HCT116 (cell line): ENCODE measurements around the gene ADGRA1.

ENCODE experiments used
- CEBPB ChIP-seq: IDR thresholded peaks from 2 replicates; pipeline ENCODE4 v1.6.1; 2012; ENCODE audit warnings: low read depth
- CTCF ChIP-seq, 3 experiments: fragments of 200-600 bp in 1 of 3; sonication (generic) in 1 of 3; IDR thresholded peaks in 2 of 3; conservative IDR thresholded peaks in 1 of 3; 2 replicates each; pipeline ENCODE4 v1.5.1; 2012 to 2017; ENCODE audit warnings: low read depth in 2 of 3, low read length in 2 of 3, antibody characterized with exemption in 1 of 3, borderline replicate concordance in 1 of 3, control low read depth in 1 of 3, mild to moderate bottlenecking in 1 of 3, mixed read lengths in 1 of 3, mixed run types in 1 of 3, moderate library complexity in 1 of 3; ENCODE audit not compliant: insufficient read depth in 1 of 3
- EZH2phosphoT487 ChIP-seq: fragments of 200-600 bp; IDR thresholded peaks from 2 replicates; pipeline ENCODE4 v1.6.1; 2018; ENCODE audit warnings: antibody characterized with exemption, borderline replicate concordance
- MAX ChIP-seq: IDR thresholded peaks from 2 replicates; pipeline ENCODE4 v1.6.1; 2012
- POLR2A ChIP-seq: IDR thresholded peaks from 2 replicates; pipeline ENCODE4 v1.7.0; 2011; ENCODE audit warnings: borderline replicate concordance; ENCODE audit not compliant: insufficient read depth, insufficient read length; ENCODE audit errors: extremely low read depth
- POLR2AphosphoS5 ChIP-seq: IDR thresholded peaks from 2 replicates; pipeline ENCODE4 v1.6.1; 2011; ENCODE audit warnings: mild to moderate bottlenecking, low read depth, low read length, moderate library complexity
- RAD21 ChIP-seq: IDR thresholded peaks from 2 replicates; pipeline ENCODE4 v1.6.1; 2012; ENCODE audit warnings: low read depth, mild to moderate bottlenecking
- SIN3A ChIP-seq: IDR thresholded peaks from 2 replicates; pipeline ENCODE4 v1.6.1; 2012; ENCODE audit warnings: low read depth
- TCF7L2 ChIP-seq: IDR thresholded peaks from 2 replicates; pipeline ENCODE4 v1.7.0; 2011; ENCODE audit warnings: borderline replicate concordance, inconsistent platforms; ENCODE audit not compliant: insufficient read depth, insufficient read length; ENCODE audit errors: extremely low read depth
- TF ChIP-seq, protein P1 (sequence below): IDR thresholded peaks from 2 replicates; pipeline ENCODE4 v1.6.1; 2012; ENCODE audit warnings: low read depth

DNA sequence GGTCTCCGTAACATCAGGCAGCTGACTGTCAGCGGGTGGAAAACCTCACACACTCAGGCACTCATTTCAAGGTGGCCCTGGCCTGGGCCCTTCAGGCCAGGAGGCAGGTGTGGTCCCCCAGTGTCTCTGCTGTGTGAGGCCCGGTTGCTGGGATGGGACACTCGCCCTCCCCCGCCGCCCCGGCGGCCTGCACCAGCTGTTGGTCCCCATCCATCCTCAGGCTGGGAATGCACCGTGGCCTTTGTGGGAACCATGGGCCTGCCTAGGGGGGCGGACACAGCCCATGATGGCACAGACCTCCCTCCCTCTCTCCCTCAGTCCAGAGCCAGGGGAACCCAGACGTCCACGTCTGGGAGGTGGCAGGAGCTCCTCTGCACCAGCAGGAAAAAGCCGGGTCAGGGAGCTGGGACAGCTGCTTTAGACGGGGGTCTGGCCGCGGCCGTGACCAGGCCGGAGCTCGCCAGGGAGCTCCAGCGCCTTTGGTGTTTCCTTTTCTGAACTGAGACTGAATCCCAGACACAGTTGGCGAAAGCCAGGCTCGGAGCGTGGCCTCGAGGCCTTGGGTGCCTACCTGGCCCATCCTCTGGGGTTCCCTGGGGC lies 15.7 kb downstream of the ADGRA1 start:
- no peak for TF ChIP-seq CTCF (IDR thresholded peaks at IDR 0.05 in 2 of 3, conservative IDR thresholded peaks at IDR 0.05 in 1 of 3; ENCODE audit: borderline replicate concordance in 1 of 3, insufficient read depth in 1 of 3, low read depth in 2 of 3, low read length in 2 of 3)
- no peak for TF ChIP-seq POLR2AphosphoS5
- no peak for TF ChIP-seq POLR2A
- TF ChIP-seq TCF7L2 = no peak
- TF ChIP-seq SIN3A = no peak
- TF ChIP-seq RAD21 = no peak
- no peak for TF ChIP-seq MAX
- TF ChIP-seq CEBPB = no peak
- no peak for TF ChIP-seq EZH2phosphoT487
- TF ChIP-seq, protein P1, sequence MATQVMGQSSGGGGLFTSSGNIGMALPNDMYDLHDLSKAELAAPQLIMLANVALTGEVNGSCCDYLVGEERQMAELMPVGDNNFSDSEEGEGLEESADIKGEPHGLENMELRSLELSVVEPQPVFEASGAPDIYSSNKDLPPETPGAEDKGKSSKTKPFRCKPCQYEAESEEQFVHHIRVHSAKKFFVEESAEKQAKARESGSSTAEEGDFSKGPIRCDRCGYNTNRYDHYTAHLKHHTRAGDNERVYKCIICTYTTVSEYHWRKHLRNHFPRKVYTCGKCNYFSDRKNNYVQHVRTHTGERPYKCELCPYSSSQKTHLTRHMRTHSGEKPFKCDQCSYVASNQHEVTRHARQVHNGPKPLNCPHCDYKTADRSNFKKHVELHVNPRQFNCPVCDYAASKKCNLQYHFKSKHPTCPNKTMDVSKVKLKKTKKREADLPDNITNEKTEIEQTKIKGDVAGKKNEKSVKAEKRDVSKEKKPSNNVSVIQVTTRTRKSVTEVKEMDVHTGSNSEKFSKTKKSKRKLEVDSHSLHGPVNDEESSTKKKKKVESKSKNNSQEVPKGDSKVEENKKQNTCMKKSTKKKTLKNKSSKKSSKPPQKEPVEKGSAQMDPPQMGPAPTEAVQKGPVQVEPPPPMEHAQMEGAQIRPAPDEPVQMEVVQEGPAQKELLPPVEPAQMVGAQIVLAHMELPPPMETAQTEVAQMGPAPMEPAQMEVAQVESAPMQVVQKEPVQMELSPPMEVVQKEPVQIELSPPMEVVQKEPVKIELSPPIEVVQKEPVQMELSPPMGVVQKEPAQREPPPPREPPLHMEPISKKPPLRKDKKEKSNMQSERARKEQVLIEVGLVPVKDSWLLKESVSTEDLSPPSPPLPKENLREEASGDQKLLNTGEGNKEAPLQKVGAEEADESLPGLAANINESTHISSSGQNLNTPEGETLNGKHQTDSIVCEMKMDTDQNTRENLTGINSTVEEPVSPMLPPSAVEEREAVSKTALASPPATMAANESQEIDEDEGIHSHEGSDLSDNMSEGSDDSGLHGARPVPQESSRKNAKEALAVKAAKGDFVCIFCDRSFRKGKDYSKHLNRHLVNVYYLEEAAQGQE = no peak
